HG02970 (cell line): ENCODE data around the gene IRX3.

ENCODE experiments used
- ATAC-seq: cut with Tn5 transposase; IDR thresholded peaks from one replicate; pipeline ENCODE4 v1.9.1; 2021; ENCODE audit warnings: mild to moderate bottlenecking, moderate library complexity, moderate number of reproducible peaks; ENCODE audit not compliant: unreplicated experiment, low FRiP score

Gene IRX3

DNA sequence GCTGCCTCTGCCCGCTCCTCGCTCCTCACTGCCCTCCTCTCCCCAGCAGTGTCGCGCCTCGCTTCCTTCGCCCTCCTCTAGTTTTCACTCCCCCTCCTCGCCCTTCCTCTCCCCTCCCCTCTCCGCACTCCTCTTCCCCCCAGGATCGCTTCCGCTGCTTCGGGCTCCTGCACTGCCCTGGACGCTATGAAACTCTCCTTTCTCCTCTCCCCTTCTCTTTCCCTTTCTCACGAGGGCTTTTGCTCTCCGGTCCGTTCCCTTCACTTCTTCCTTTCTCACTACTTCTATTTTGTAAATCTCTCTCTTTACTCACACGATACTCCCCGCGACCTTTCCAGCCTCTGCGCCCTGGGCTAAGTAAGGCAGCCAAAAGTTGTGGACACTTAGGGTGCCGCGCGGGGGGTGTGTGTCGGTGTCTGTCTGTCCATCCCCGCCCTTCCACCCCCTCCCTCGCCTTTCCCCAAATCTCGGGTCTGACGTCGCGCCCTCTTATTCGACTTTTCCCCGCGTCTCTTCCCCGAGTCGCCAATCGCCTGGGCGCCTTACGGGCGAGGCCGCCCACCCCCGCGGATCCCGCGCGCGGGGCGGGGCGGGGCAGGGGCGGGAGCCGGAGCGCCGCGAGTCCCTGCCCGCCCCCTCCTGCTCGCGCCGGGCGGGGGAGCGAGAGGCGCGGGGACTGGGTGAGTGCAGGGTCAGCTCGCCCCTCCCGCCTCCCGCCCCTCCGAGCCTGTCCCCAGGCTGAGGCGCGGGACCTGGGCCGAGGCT is at the start of gene IRX3:
Gene IRX3, minus strand, starts transcription at position 422 of the 765 bp plus-strand sequence. CDS start 737 bp downstream, outside the sequence.
- no peak for ATAC-seq

DNA sequence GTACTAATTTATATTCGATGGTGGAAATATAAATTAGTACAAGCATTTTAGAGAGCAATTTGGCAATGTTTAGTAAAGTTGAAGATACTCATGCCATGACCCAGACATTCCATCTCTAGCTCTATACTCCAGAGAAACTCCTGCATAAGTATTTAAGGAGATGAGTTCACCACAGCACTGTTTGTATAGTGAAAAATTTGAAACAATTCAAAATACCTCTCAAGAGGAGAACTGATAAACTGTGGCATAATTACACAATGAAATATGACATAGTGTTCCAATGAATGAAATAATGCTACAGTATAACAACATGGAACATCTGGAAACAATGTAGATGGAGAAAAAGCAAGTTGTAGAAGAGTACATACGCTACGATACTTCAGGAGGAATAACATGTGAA is 48.6 kb upstream of the IRX3 start:
- no peak for ATAC-seq

DNA sequence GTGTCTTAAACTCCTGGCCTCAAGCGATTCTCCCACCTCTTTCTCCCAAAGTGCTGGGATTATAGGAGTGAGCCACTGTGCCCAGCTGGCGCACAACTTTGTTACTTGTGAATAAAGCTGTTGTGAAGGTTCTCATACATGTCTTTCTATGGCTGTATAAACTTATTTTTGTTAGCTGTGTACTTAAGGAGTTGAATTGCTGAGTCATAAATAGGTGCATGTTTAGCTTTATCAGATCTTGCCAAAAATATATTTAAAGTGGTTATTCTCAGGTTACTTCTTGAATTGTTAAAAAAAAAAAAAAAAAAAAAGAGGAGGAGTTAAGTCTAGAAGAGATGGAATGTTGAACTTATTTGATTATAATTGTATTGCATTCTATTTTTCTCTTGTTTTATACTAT is 47.6 kb upstream of the IRX3 start:
- ATAC-seq, result no peak

DNA sequence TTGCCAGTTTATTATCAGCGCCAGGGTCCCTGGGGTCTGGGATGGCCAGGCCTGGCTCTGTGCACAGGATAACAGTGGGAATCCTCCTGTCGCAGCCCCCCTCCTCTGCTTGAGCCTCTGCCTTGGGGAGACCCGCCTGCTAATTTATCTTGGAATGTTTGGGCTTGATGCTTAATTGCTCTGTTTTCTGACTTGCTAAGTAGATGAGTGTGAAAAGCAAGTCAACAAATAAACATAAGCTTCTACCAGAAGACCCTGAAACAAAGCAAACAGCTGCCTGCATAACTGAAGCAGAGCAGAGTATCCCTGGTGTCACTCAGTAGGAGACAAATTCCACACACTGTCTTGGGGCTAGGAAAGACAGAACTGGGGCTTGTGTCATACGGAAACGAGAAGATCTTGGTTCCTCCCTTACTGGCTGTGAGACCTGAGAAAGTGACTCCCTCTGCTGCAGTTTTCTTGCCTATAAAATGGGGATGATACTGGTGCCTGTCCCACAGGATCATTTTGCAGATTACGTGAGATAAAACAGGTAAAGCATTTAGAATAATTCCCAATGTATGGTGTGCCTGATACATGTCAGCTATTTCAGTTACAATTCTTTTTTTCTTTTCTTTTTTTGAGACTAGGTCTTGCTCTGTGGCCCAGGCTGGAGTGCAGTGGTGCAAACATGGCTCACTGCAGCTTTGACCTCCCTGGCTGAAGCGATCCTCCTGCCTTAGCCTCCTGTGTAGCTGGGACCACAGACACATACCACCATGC is 44.8 kb upstream of the IRX3 start:
- no peak for ATAC-seq

DNA sequence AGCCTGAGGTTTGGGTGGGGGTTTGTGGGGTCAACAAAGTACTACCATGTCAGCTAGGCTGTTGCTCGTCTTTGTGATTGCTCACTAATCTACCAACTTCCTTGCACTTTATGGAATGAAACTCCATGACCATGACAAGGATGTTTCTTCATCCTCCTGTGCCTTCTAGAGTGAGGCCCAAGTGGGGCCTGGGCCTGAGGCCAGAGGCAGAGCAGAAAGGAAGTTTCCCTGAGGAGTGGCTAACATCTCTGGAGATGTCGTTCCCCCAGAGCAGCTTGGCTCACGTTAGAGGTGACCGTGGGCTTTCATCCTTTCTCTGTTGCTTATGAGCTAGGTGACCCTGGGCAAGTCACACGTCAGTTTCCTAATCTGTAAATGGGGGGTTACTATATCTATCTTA is 41.0 kb upstream of the IRX3 start:
- ATAC-seq, result no peak

DNA sequence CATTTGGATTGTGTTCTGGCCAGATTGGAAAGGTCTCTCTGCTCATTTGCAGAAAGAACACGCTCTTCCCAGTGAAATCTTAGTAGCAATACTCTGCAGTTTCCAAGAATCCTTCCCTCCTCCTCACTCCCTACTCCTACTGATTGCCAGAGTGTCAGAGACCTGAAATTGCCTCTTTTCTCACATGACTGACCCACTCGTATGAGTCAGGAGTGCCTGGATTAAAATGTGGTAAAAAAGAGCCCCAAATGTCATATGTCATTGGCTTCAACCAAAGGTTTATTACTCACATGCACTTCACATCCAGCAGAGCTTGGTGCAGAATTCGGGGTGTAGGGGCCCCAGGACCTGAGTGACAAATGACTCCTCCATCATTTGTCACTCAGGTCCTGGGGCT is 39.7 kb upstream of the IRX3 start:
- no peak for ATAC-seq

DNA sequence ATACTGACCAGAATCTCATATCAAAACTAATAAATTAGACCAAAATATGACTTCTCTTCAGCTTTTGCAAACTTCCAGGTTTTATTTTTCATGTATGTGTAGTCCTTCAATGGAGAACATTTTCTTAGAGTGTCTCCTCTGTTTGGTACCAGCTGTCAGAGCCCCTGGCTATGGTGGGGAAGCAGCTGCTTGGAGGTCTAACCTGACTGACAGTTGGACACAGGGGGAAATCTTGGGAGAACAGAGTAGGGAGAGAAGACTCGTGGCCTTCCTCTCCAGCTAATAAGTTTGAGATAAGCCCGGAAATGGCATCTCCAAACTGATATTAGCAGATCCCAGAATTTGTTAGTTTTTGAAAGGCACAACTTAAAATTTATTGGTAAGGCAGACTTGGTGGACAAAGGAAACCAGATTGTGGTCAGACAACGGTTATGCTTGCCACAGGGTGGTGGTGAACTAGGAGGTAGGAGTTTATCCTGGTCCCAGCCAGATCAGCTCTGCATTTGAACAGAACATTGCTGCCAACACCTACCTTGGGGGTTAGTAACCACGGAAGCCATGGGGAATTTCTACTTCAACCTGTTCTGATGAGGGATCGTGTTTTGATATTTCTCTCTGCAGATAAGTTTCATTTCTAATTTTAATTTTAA is 39.2 kb upstream of the IRX3 start:
- ATAC-seq, result no peak

DNA sequence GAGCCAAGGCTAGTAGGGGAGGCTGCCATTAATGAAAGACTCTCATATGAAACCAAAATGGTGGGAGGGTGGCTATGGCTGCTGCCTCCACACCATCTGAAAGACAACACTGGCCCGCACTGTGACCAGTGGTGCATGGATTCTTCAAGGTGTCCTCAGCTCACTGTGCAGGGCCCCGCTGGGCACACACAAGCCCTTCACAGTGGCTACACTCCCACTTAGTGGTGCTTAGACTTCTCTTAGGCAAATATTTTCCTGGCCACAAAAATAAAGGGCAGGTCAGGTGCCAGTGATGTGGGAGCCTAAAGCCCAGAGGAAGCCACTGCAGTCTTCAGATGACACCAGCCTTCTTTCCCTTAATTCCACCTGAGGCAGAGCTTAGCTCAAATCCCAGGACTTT is 38.1 kb upstream of the IRX3 start:
- ATAC-seq, result no peak

DNA sequence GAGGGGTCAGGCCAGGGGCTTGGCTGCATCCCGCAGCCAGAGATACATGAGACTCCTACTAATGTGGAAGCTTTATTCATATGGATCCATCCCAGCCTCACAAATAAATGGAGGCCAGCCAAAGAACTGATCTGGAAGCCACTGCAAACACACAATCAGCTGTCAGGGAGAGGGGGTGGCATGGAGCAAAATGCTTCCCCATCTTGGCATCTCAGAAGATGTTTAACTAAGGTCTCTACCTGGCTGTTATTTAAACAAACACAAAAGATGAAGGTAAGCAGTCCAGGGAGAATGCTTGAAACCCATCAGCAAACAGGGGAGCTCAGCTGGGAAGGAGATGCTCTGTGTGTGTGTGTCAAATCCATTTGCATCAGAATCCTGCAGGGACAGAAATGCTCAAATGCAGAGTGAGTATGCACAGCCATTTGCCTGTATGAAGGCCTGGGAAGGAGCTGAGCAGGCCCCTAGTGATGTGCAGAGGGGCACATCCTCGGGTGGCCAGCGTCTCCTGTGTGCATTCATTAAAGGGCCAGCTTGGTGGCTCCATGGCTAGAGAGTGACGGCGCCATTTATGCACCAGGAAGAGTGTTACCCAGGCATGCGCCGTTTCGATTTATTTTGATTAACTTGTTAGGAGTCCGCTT is 34.2 kb upstream of the IRX3 start:
- ATAC-seq, result no peak

DNA sequence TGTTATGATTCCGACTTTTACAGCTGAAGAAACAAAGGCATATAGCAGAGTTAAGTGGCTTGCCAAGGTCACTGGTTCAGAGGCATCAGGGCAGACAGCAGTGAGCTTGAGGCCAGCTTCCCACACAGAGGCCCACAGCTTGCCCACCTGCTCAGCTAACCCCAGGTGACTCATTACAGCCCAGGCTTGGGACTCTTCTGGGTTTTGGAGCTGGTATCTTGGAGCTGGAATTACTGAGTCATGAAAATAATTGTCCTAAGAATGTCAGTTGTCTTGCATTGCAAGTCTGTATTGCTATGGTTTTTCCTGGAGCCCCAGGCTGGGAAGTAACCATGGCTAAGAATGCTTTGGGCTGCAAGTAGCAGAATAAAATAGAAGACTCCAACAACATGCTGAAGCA is 32.4 kb upstream of the IRX3 start:
- ATAC-seq, result no peak

DNA sequence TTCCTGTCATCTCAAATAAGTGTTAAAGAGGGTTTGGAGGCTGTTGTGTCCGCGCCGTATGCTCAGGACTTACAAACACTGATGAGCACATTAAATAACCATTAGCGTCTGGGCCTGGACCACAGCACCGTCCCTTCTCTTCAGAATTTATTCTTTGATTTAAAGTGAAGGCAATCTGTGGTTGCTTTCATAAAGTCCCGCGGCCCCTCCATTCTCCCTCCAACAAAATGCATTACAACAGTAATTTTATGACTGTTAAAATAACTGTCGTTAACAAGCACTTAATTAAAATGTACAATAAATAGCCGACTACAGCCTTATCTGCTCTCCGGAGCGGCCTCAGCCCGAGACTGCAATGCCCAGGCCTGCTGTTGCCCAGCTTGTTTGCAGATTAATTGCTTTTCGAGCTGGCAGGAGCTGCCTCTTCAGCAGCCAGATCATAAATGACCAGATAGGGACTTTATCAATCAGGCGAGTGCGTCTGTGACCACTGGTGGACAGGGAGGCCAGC is 30.6 kb upstream of the IRX3 start:
- ATAC-seq, result no peak

DNA sequence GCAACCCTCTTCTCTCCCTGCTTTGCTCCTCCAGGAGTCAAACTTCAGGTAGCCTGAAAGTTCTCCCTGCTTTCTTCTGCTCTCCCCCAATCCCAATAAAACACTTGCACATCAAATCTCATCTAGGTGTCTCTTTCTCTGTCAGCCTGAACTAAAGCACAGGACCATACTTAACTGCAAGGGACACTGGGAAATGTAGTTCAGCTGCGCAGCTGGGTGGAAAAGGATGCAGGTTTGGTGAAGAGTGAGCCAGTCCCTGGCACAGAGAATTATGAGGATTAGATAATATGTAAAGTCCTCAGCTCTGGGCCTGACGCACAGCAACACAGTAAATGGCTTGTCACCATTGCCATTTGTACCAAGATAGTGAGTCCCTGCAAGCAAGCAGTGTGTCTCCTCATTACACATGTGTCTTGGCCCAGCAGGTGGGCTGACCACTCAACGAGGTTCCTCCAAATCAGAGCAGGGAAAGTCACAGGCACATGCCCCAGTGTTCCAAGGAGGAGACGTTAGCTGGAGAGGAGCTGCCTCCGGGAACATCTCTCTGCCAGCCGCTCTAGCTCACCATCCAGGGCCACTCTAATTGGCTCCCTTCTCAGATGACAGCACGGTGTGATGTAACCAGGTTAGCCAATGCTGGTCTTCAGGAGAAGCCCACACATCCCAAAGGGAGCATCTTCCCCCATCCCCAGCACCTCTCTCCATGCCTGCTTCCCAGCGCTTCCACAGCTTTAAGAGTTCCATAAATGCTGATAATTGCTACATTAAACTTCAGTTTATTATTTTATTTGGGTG is 29.7 kb upstream of the IRX3 start:
- ATAC-seq, result no peak

DNA sequence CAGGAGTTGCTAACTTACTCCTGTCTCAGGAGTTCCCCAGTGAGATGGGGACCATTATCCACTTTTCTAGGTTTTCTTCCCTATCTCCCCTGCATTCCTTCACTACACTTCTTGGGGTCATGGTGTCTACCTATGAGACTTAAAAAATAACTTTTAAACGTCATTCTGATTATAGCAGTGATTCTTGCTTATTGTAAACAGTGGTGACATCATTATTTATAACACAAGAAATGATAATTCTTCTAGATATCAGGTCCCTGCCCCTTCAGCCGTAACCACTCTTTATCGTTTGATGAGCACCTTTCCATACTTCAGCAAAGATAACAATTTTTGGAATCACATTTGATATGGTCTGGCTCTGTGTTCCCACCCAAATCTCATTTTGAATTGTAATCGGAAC is 27.2 kb upstream of the IRX3 start:
- no peak for ATAC-seq

DNA sequence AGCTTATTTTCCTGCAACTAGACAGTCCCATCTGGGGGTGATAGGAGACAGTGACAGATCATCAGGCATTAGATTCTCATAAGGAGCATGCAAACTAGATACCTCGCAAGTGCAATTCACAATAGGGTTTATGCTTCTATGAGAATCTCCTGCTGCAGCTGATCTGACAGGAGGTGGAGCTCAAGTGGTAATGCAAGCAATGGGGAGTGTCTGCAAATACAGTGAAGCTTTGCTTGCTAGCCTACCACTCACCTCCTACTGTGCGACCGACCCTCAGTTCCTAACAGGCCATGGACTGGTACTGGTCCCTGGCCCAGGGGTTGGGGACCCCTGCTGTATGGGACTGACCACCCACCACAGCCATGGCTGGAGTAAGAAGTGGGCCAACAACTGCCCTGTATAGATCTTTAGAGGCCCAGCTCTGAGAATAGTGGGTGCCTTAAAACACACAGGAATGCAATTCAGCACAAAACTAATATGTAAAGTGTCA is 26.0 kb upstream of the IRX3 start:
- ATAC-seq, result no peak

DNA sequence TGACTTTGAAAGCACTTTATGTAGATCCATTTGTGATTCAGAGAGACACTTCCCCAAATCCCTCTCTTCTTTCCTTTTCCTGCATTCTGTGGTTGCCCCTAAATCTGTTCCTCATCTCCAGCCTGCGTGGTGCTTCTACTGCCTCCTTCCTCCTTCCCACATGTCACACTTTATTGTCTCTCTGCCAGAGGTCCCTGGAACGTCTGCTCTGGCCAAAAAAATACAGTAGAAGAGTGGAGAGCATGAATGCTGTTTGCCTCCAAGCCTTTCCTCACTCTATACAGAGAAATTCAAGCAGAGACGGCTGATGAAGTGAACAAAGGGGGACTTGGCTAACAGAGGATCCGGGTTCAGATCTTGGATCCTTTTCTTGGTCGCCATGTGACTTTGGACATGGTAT is 22.8 kb upstream of the IRX3 start:
- ATAC-seq, result no peak

DNA sequence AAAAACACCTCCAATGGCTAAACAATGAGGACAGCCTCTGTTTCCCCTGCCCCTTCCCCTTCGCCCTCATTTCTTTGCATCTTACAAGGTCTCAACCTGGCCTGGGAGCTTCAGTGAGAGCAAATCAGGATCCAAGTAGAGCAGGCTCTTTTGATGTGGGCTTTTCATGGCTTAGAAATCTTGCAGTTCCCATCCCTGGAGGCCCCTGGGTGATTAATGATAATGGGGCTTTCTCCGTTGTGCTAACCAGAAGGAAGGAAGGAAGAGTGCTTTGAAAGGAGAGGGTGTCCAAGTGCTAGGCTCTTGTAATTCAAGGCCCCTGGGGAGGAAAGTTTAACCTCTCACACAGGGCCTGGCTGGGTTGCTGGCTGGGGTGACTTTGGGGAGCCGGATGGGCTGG is 18.5 kb upstream of the IRX3 start:
- no peak for ATAC-seq

DNA sequence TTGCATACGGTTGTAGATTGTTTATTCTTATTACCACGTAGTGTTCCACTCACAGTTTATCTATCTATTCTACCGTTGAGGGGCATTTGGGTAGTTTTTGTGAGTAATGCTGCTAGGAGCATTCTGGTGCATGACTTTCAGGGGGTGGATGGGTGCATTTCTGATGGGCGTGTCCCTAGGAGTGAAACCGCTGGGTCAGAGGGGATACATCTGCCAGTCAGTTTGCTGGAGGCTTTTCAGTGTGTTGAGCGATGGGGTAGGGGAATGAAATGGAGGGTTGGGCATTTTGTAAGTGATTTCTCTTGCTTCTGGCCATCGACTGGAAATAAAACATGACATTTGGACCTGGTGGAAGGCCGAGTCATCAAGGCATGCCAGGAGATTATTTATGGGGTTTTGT is 17.0 kb upstream of the IRX3 start:
- ATAC-seq, result no peak

DNA sequence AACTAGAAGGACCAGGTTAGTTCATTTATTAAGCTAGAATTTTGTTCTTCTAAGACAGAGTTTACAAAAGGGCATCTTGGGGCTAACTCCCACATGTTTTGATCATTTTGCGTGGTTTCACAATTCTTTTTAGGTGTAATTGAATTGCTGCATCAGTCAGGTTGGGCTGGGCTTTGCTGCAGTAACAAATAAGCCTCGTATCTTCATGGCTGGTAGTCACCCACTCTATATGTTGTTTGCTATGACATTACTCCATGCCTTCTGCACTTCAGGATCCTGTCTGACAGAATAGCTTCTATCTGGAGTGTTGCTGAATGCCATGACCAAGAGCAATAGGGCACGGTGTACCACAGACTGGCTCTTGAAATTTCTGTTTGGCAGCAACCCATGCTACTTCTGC is 10.6 kb upstream of the IRX3 start:
- ATAC-seq, result no peak

DNA sequence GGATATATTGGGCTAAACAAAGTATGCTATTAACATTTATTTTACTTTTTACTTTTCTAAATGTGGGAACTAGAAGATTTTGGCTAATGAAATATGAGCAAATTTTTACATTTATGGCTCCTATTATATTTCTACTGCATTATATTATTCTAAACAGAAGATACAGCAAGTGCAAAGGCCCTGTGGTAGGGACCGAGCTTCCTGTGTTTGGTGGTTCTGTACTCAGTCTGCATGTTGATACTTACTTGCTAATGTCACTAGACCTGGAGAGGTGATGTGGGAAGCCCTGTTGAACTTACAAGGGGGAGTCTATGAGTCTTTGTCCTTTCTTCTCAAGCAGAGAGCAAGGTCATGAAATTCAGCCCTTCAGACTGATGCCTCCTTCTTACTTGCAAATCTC is 10.0 kb upstream of the IRX3 start:
- no peak for ATAC-seq
